Measurements from ENCODE around the gene MRPL10.

The MRPL10 gene

GRCh38 chr17:47873200-47874090, 42.1 kb upstream of the MRPL10 start (continued):
- TF ChIP-seq ZNF398 (tag by site-specific recombination; IDR thresholded peaks at IDR 0.05) (peak; percentile 17; the same call in 1 of the 2 replicates), SP7 (tag by site-specific recombination; IDR thresholded peaks at IDR 0.05) (no peak), ZFHX2 (tag by site-specific recombination; conservative IDR thresholded peaks at IDR 0.05) (peak; percentile 40; the same call in 1 of the 2 replicates), ZNF366 (tag by site-specific recombination; conservative IDR thresholded peaks at IDR 0.05) (peak; percentile 94), ZNF513 (tag by site-specific recombination; IDR thresholded peaks at IDR 0.05) (peak; percentile 93), ZNF629 (tag by site-specific recombination; IDR thresholded peaks at IDR 0.05) (no peak), ZNF341 (tag by site-specific recombination; IDR thresholded peaks at IDR 0.05; ENCODE audit: low read depth) (peak; percentile 91), ZNF654 (tag by site-specific recombination; IDR thresholded peaks at IDR 0.05; ENCODE audit: low read depth) (no peak), ZNF266 (tag by site-specific recombination; IDR thresholded peaks at IDR 0.05; ENCODE audit: low read depth) (no peak), ZIC2 (tag by site-specific recombination; IDR thresholded peaks at IDR 0.05) (no peak), OSR2 (tag by site-specific recombination; IDR thresholded peaks at IDR 0.05) (no peak), ZNF140 (tag by site-specific recombination; IDR thresholded peaks at IDR 0.05) (no peak), ZNF354C (tag by site-specific recombination; IDR thresholded peaks at IDR 0.05; ENCODE audit: borderline replicate concordance, low read depth) (no peak), ZNF776 (tag by site-specific recombination; IDR thresholded peaks at IDR 0.05; ENCODE audit: borderline replicate concordance) (0 out of 2 replicates have a peak, but pooled peaks have one; percentile 40), ZNF580 (tag by site-specific recombination; IDR thresholded peaks at IDR 0.05) (no peak), MEIS1 (CRISPR knock-in tag; IDR thresholded peaks at IDR 0.05; ENCODE audit: borderline replicate concordance) (no peak)

- Histone ChIP-seq H3K4me1 (ENCODE audit: control insufficient read depth, insufficient read depth, low read length) (no peaks in the 10 kb centered on the region), H3K4me3 (ENCODE audit: low read depth, low read length) (no peak overlapping the region), H3K36me3 (ENCODE audit: control insufficient read depth in 2 of 2, insufficient read depth in 1 of 2, low read length in 2 of 2) (no peaks in the 10 kb centered on the region), H3K27ac (ENCODE audit: extremely low read depth, low read depth, low read length) (no peak overlapping the region), H3K9me3 (ENCODE audit: control insufficient read depth, insufficient read depth, low read depth, low read length) (no peaks in the 10 kb centered on the region)
- peak; percentile 85 for TF ChIP-seq ZIC2 (tag by site-specific recombination; IDR thresholded peaks at IDR 0.05)
- peak; percentile 28; the same call in 1 of the 2 replicates for TF ChIP-seq GLIS2 (tag by site-specific recombination; IDR thresholded peaks at IDR 0.05)
- TF ChIP-seq ZNF488 (tag by site-specific recombination; IDR thresholded peaks at IDR 0.05), result no peak
- peak; percentile 98 for TF ChIP-seq GLIS1 (tag by site-specific recombination; IDR thresholded peaks at IDR 0.05)
- no peak for TF ChIP-seq ZBTB8A (tag by site-specific recombination; IDR thresholded peaks at IDR 0.05)
- POLR2A ChIA-PET, result no interaction called here
- CTCF ChIA-PET, result interaction anchor here (0.6 to 3.6 kb wide), 3 partner anchors 18 to 137 kb away, joined by 3 to 28 read pairs (median 3); no protein-coding TSS in a partner anchor
Measured at GRCh38 chr17:47872651-47873161, 41.4 kb upstream of the MRPL10 start.

All from HEK293 (cell line).